Measurements from ENCODE around the gene MORN5.

MORN5 gene

DNA sequence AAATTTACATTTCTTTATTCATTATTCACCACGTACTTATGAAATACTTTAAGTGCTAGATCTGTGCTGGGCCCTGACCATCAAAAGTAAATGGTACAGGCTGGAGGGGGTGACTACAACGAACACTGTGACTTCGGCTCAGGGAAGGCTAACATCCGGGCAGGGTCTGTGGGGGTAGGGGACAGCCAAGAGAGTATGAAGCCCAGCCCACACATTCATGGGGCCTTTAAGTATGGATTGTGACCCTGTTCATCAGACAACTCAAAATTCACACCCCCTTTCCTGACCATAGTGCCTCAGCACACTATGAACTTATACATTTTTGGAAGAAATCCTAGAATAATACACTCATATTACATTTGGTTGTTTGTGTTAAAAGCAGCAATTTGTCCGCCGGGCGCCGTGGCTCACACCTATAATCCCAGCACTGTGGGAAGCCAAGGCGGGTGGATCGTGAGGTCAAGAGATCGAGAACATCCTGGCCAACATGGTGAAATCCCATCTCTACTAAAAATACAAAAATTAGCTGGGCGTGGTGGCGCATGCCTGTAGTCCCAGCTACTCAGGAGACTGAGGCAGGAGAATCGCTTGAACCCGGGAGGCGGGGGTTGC, 33.3 kb downstream of the MORN5 start:
- no peak for DNase-seq

- no peak for DNase-seq
Observed at GRCh38 chr9:122193651-122194050, 33.9 kb downstream of the MORN5 start.

GRCh38 chr9:122195875-122196274, 36.2 kb downstream of the MORN5 start:
- DNase-seq: no peak

- DNase-seq: no peak
Observed at GRCh38 chr9:122197426-122197825, 37.7 kb downstream of the MORN5 start.

DNA sequence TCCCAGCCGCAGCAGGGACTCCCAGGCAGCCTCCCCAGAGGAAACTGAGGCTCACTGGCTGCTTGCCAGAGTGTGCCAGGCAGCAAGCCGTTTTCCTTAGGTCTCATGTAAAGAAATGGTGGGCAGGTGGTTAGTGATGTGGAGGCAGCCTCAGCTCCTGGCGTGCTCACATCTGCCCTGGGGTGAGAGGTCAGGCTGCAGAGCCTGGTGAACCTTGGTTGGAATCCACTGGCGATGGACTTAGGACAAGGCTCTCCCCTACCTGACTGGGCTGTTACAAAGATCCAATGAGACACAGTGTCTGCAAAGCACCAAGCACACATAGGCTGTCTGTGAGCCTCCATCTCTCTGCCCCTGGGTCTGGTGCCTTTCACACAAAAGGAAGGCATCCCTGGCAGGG, 38.2 kb downstream of the MORN5 start:
- no peak for DNase-seq

DNA sequence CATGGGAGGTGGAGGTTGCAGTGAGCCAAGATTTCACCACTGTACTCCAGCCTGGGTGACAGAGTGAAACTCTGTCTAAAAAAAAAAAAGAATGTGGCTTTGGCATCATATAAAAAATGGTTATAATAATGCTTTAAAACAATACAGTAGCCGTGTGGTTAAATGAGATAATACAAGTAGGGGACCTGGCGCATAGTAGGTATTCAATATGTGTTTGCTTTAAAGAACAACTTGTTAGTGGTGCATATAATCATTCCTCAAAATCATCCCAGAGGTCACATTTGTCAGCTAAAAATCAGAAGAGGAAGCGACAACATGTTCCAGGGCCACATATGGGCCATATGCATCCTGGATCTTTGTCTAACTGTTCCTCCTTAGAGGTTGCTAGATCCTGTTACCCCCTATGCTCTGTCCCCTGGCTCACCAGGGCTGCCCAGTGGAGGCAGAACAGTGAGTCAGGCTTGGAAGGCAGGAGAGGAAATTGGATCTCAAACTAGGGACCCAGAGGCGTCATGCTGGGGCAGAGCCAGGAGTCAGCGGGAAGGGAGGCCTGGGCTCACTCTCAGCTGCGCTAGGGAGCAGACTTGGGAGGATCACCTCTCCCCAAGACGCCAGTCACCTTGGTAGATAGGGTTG, 41.4 kb downstream of the MORN5 start:
- no peak for DNase-seq

GRCh38 chr9:122201641-122202040, 41.9 kb downstream of the MORN5 start:
- no peak for DNase-seq

GRCh38 chr9:122202111-122202510, 42.4 kb downstream of the MORN5 start:
- no peak for DNase-seq

DNA sequence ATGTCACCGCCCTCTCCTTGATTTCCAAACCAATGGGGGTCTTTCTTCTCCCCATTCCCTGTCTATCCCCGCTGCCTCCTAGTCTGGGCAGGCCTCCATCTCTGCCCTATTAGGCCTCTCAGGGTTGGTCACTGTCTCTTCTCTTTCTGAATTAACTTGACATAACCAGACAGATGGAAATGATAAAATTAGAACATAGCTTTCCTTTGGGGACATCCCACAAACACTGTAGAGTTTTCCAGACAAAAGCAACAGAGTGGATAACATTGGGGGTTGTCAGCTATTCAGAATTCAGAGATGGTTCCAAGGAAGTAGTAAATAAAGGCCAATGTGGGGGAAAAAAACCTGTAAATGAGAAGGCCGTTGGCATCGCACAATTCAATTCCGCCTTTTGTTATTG, 44.3 kb downstream of the MORN5 start:
- DNase-seq: no peak

GRCh38 chr9:122204491-122204890, 44.8 kb downstream of the MORN5 start:
- DNase-seq: no peak

GRCh38 chr9:122205176-122205575, 45.5 kb downstream of the MORN5 start:
- DNase-seq: no peak

GRCh38 chr9:122206118-122207046, 46.7 kb downstream of the MORN5 start:
- DNase-seq: no peak

- no peak for DNase-seq
Observed at GRCh38 chr9:122207096-122207495, 47.4 kb downstream of the MORN5 start.

DNA sequence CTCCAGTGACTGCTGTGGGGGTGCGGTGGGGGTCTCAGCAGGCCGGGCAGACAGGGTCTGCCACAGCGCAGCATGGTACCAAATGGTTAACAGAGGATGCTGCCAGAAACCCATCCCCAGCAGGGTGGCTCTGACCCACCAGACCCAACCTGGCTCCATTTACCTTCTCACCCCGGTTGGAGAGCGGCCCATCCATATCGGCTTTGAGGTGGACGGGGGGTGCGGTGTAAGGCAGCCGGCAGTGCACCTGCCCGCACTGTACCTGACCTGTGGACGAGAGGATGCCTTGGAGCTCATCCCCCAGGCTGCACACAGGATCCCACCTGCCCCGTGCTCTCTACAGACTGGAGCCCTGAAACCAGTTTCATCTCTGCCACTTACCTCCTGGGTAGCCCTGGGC, 49.7 kb downstream of the MORN5 start:
- no peak for DNase-seq

DNA sequence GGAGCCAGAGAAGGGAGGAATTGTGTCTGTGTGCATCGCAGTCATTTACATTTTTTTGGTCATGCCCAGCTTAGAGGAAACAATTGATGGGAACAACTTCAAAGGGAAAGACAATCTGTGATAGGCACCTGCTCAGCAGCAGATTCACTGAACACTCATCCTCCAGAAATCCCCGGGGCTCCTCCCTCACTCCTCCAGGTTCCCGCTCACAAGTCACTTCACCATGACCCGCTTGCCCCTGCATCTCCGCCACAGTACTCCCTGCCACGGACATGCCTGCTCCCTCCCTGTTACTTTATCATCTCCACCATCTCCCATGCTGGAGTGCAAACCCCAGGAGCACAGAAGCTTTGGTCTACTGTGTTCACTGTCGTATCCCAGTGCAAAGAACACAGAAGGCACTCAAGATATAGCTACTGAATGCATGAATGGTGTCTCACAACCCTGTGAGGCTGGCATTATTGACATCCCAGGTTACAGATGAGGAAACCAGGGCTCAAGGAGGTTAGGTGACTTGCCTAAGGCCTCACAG, 52.8 kb downstream of the MORN5 start:
- DNase-seq: no peak

GRCh38 chr9:122213102-122213588, 53.4 kb downstream of the MORN5 start:
- DNase-seq: no peak

GRCh38 chr9:122213589-122214413, 54.1 kb downstream of the MORN5 start:
- DNase-seq: peak; percentile 32

DNA sequence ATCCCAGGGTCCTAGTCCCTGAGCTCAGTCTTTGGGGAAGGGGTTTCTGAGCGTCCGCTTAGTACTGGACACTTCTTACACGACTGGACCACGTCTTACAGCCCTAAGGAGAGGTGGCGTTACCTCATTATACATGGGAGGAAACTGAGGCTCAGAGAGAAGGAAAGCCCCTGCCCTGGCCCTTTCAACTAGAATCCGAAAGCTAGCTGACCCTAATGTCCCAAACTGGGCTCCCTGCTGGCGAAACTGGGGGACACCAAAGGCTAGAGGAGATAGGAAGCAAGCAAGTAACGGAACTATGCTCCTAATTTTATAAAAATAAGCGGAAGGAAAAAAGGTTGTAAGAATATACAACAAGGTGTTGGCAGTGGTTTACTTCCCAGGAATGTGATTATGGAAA, 54.8 kb downstream of the MORN5 start:
- no peak for DNase-seq

DNA sequence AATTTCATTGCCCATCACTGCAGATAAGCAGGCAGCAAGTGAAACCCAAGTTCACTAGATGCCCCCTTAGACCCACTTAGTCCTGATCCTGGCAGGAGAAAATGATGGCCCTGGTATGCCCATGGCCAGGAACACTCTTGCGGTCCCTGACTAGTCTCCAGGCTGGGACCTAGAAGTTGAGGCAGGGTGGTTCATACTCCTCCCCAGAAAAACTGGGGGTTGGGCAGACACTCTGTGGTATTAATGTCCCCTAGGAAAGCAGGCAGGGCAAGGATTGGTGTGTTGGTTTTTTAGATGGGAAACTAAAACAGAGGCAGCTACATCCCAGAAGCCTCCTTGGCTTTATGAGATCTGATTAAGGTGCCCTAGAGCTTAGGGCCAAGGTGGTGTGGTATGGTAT, 56.0 kb downstream of the MORN5 start:
- DNase-seq: no peak

DNA sequence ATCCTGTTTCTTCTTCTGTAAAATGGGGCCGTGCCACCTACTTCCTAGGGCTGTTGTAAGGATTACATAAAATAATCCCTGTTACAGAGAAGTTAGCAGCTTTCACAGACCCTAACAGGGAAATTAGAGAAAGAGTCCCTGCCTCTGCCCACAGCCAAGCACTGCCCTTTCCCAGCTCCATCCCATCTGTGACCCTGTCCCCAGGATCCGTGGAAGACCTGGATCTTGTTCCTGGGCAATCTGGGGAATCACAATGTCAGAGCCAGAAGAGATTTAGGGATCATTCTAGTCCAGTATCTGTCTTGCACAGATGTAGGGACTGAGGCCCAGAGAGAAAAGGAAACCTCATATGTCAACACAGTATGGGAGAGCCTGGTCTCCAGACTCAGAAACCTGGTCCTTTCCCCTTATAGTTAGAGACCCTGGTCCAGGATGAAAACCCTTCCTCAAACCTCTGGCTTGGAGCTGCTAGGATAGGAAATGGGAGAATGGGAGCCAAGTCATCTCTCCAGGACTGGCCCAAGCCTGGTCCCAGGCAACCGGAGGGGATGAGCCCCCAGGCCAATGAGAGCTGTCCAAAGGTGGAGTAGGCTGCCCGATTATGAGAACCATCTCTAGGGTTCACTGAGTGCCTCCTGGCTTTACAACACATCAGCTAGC, 56.6 kb downstream of the MORN5 start:
- DNase-seq: no peak

DNA sequence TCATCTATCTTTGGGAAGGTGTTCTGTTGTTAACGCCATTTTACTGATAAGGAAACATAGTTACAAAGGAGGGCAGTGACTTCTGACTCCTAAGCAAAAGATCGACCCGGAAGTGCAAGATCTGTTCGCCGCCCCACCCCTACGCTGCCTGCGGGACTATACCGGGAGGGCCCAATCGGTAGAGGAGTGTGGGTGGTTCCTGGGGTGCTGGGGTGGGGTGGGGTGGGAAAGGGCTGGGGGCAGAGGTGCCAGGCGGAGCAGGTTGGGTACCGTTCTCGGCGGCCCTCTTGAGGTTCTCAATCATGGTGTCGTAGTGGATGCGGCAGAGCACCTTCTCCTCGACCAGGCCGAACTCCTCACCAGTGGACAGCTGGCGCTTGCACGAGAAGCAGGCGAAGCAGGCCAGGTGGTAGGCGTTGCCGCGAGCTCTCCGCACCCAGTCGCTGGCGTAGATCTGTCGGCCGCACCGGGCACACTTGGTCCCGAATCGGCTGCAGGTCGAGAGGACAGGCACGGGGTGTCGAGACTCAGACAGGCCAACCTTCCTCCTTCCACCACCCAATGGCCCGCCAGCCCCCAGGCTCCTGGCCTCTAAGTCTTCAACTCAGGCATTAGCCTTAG, 57.2 kb downstream of the MORN5 start:
- DNase-seq: no peak

- DNase-seq: no peak
Observed at GRCh38 chr9:122217640-122218039, 57.9 kb downstream of the MORN5 start.

All from CD4-positive, alpha-beta T cell treated with Interleukin-4 for 4 hours (primary cell).